Stomach (tissue), 4 donors: Measurements from ENCODE around the gene COL25A1.

Experiments used
- EP300 ChIP-seq: sonication (generic); formaldehyde crosslinking; IDR thresholded peaks from one replicate; pipeline ENCODE4 v1.6.1; 2017; ENCODE audit warnings: antibody characterized with exemption
- POLR2A ChIP-seq, 4 donors: fragments of 450-650 bp; IDR thresholded peaks; one replicate each; pipeline ENCODE4 v1.6.1; 2016; ENCODE audit warnings: antibody characterized with exemption in 4 of 4, control low read depth in 2 of 4, mild to moderate bottlenecking in 1 of 4, moderate library complexity in 1 of 4
- POLR2AphosphoS5 ChIP-seq, 3 donors: sonication (generic); formaldehyde crosslinking; IDR thresholded peaks; one replicate each; pipeline ENCODE4 v1.6.1; 2016; ENCODE audit warnings: antibody characterized with exemption in 3 of 3
- TF ChIP-seq, protein P1 (sequence below), 7 experiments: fragments of 450-650 bp in 4 of 7; fragments of 200-600 bp in 3 of 7; sonication (generic) in 3 of 7; IDR thresholded peaks; one replicate each; pipeline ENCODE4 v1.5.1; 2016 to 2019; ENCODE audit warnings: antibody characterized with exemption in 7 of 7, control low read depth in 2 of 7, mild to moderate bottlenecking in 1 of 7

DNA sequence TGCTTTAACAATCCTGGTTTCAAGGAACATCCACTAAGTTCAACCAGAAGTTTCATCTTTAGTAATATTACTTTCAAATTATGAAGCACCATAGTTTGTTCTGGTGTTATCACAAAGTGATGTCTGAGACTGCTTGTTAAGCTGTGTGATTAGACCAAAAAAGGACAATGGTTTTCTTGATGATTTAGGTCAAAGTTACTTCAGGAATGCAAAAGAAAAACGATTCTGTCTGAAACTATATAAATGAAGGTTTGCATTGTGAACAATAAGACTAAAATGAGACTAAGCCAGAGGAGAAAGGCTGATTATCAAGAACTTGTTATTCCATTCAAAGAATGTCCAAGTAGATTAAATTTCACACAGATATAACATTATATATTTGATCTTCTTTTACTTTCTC lies 417.2 kb downstream of the COL25A1 start:
- TF ChIP-seq POLR2A (IDR thresholded peaks at IDR 0.05), result no peak
- TF ChIP-seq, protein P1, sequence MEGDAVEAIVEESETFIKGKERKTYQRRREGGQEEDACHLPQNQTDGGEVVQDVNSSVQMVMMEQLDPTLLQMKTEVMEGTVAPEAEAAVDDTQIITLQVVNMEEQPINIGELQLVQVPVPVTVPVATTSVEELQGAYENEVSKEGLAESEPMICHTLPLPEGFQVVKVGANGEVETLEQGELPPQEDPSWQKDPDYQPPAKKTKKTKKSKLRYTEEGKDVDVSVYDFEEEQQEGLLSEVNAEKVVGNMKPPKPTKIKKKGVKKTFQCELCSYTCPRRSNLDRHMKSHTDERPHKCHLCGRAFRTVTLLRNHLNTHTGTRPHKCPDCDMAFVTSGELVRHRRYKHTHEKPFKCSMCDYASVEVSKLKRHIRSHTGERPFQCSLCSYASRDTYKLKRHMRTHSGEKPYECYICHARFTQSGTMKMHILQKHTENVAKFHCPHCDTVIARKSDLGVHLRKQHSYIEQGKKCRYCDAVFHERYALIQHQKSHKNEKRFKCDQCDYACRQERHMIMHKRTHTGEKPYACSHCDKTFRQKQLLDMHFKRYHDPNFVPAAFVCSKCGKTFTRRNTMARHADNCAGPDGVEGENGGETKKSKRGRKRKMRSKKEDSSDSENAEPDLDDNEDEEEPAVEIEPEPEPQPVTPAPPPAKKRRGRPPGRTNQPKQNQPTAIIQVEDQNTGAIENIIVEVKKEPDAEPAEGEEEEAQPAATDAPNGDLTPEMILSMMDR (IDR thresholded peaks at IDR 0.05), result no peak
- no peak for TF ChIP-seq POLR2AphosphoS5 (IDR thresholded peaks at IDR 0.05)
- no peak for TF ChIP-seq EP300
